EL (cell line): ENCODE measurements around the gene MIER3.
"Not testable (repeated sequence)": the region's sequence is repeated elsewhere in the genome, so short reads cannot be mapped to it uniquely, and the experiment has no call there.

Source experiments
- DNase-seq: peaks from one replicate; pipeline ENCODE4 v3.0.0-alpha.2; 2016

MIER3 gene, protein sequence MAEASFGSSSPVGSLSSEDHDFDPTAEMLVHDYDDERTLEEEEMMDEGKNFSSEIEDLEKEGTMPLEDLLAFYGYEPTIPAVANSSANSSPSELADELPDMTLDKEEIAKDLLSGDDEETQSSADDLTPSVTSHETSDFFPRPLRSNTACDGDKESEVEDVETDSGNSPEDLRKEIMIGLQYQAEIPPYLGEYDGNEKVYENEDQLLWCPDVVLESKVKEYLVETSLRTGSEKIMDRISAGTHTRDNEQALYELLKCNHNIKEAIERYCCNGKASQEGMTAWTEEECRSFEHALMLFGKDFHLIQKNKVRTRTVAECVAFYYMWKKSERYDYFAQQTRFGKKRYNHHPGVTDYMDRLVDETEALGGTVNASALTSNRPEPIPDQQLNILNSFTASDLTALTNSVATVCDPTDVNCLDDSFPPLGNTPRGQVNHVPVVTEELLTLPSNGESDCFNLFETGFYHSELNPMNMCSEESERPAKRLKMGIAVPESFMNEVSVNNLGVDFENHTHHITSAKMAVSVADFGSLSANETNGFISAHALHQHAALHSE

DNA sequence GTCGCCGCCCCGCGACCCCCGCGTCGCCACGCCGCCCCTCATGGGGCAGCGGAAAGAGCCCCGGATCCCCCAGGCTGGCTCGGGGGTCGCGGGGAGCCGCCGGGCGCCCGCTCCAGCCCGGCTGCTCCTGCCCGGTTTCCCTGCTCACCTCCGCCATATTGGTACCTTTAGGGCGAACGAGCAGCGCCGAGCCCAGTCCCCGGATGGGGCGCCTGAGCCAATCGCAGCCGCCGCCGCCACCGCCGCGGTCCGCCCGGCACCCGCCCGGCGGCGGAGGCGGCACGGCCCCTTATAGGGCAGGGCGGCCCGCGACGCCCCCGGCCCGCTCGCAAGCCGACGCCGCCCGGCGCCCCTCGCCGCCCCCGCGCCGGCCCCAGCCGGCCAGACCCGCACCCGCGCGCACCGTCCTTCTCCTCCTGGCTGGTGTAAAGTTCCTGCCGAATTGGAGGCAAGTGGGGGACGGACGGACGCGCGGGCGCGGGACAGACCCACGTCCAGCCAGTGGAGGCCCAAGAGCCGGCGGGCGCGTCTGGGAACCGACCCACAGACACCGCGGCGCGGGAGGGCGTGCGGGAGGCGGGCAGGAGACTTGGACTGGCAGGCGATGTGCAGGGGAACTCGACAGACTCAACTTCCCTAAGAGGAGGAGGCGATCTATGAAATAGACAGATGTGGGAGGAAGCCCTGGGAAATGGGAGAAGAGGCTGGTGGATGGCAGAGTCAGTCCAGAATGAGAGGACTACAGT lies at the start of gene MIER3:
Gene MIER3 (minus strand): TSS at position 178 of the 746 bp plus-strand sequence. CDS start 21 bp downstream, at position 157.
- DNase-seq: peak; percentile 79

GRCh38 chr5:56995596-56995995 lies 43.7 kb upstream of the MIER3 start:
- no peak for DNase-seq

- DNase-seq: peak; percentile 24
Measured at GRCh38 chr5:56993241-56993640, 41.3 kb upstream of the MIER3 start.

DNA sequence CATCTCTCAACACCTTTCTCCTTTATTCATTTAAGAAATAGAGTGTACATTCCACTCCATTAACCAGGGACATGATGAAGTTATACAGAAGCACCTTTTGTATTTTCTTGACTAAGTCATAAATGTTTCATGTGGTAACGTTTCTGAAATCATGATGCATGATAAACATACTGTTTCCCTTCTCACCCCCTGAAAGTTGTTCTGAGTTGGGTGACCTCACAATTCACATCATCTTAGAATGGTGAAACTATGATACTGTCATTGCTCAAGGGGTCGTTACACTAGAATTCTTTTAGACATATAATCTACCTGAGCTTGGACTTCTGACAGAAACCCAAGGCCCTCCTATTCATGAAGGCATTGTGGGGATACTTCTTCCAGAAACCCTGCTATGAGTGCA lies 37.8 kb upstream of the MIER3 start:
- DNase-seq: no peak

- no peak for DNase-seq
Measured at GRCh38 chr5:56988490-56988889, 36.6 kb upstream of the MIER3 start.

DNA sequence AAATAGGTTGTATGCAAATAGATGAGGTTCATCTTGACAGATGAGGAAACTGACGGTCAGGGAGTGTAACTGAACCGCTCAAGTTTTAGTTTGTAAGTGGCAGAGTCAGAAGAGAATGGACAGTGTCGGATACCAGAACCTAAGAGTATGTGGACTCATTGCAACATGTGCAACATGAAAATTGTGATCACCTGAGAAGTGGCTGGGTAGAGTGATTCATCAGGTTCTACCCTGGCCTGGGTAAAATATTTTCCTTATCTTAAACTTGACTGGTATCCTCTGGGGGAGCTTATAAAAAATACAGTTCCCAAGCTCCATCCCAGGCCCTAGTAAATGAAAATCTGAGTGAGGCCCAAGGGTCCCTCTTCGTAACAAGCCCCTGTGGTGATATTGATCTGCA lies 35.2 kb upstream of the MIER3 start:
- no peak for DNase-seq

- DNase-seq: peak; percentile 18
Measured at GRCh38 chr5:56986626-56986947, 34.7 kb upstream of the MIER3 start.

- DNase-seq: no peak
Measured at GRCh38 chr5:56985936-56986625, 34.2 kb upstream of the MIER3 start.

DNA sequence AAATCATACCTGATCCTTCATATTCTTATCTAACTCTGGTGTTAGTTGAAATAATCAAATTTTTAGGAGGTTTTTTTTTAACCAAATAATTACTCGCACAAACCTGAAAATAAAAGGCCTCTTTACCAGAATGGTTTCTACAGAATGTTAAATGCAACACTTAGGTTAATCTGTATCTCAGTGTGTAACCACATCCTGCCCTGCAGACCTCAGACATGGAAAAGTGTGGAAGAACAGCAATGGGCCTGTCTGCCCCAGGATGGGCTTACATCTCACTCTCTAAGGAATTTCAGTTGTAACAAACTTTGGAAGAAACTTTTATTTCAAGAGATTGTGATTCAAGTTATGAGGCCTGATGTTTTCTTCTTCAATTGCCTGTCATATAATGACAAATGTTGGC lies 32.5 kb upstream of the MIER3 start:
- no peak for DNase-seq

- DNase-seq: no peak
Measured at GRCh38 chr5:56983593-56984361, 31.9 kb upstream of the MIER3 start.

- DNase-seq: no peak
Measured at GRCh38 chr5:56981548-56982315, 29.8 kb upstream of the MIER3 start.

DNA sequence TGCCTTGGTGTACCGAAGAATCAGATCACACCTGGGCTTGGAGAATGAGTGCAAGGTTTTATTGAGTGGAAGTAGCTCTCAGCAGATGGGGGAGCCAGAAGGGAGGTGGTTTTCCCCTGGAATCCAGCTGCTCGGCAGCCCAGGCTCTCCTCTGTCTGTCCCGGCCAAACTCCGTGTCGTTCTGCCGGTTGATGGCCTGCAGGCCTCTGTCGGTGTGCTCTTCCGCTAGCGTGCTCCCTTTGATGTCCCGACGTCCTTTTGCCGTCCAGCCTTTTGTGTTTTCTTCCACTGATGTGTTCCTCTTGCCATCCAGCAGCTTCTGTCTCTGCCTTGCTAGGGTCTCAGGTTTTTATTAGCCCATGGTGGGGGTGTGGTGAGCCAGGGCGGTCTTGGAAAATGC lies 28.0 kb upstream of the MIER3 start:
- DNase-seq: no peak

DNA sequence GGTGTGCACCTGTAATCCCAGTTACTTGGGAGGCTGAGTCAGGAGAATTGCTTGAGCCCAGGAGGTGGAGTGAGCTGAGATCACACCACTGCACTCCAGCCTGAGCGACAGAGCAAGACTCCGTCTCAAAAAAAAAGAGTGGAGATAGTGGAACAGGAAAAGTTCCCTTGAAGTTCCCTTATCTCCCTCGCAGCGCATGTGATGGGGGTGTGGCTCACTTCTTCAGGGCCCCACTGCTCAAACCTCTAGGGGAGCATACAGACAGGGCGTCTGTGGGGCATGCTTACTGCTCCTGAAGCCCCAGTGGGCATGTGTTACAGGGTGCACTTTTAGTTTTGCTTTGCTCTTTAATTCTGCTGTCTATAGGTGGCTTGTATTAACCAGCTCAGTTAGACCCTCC lies 27.6 kb upstream of the MIER3 start:
- DNase-seq: not testable (repeated sequence)

GRCh38 chr5:56977822-56978221 lies 25.9 kb upstream of the MIER3 start:
- DNase-seq: no peak

DNA sequence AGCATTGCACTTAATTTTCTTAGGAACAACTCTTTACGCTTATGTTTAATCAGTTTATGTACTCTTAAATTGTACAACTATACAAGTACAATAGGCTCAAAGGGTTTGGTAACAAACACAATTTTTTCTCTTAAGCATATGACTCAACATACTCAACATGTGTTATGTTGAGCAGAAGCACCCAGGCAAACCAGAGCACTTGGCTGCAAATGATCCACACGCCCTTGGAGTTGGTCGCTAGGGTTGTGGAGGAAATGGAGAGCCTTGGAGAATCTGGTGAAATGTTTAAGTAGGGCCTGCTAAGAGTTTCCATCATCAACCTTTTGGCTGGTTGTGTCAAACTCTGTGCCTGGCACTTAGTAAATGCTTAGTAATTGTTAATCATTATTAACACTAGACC lies 25.1 kb upstream of the MIER3 start:
- DNase-seq: no peak

DNA sequence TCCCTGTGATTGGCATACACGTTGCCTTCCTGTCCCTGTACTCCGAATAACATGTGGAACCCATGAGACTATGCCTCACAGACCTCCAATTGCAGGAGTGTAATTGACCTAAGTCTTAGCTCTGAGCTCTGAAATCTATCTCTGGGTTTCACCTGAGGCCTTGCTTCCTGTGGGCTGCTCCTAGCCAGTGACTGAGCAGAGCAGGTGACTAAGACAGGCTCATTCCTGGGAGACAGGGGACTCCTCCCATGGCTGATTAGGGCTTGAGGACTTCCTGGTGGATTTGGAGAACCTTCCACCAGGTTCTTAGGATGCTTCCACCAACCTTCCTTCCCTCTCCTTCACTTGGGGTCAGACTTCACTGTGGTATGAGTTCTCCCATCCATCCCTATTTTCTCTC lies 22.3 kb upstream of the MIER3 start:
- no peak for DNase-seq

GRCh38 chr5:56973473-56973872 lies 21.6 kb upstream of the MIER3 start:
- no peak for DNase-seq

GRCh38 chr5:56971275-56971674 lies 19.4 kb upstream of the MIER3 start:
- no peak for DNase-seq

- no peak for DNase-seq
Measured at GRCh38 chr5:56964173-56964572, 12.2 kb upstream of the MIER3 start.

DNA sequence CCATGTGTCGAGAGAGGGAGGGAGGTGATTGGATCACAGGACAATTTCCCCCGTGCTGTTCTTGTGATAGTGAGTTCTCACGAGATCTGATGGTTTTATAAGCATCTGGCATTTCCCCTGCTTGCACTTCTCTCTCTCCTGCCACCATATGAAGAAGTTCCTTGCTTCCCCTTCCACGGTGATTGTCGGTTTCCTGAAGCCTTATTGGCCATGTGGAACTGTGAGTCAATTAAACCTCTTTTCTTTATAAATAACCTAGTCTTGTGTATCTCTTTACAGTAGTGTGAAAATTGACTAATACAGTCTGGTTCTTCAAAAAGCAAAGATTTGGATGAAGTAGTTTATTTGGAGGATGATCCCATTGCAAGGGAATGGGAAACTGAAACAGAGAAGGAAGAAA lies 11.3 kb upstream of the MIER3 start:
- no peak for DNase-seq

GRCh38 chr5:56962286-56962685 lies 10.4 kb upstream of the MIER3 start:
- no peak for DNase-seq

GRCh38 chr5:56961746-56962145 lies 9.8 kb upstream of the MIER3 start:
- no peak for DNase-seq
